Lower lobe of right lung (tissue), 2 donors: ENCODE data around the gene ADAMTS17. TPM values are rescaled to one million over a fixed set of nuclear protein-coding genes. Genes with fewer than 3 reads are reported as not detected.
A peak's percentile ranks its signal among the peaks of the same experiment; 100 is the strongest.

Experiments used
- ATAC-seq, 2 donors: fragments of 200-7000 bp; cut with Tn5 transposase; one replicate each; pipeline ENCODE4 v1.9.1; 2020 to 2022; ENCODE audit warnings: mild to moderate bottlenecking in 2 of 2, moderate library complexity in 2 of 2
- DNase-seq: peaks from one replicate; pipeline ENCODE4 v3.0.0-alpha.2; 2020
- H3K27ac ChIP-seq: fragments of 200-600 bp; one replicate; pipeline ENCODE4 v1.8.0; 2022
- H3K27me3 ChIP-seq: fragments of 200-600 bp; one replicate; pipeline ENCODE4 v1.8.0; 2022; ENCODE audit warnings: low read depth
- H3K36me3 ChIP-seq: fragments of 200-600 bp; one replicate; pipeline ENCODE4 v1.8.0; 2022; ENCODE audit warnings: mild to moderate bottlenecking
- H3K4me1 ChIP-seq: fragments of 200-600 bp; one replicate; pipeline ENCODE4 v1.8.0; 2022
- H3K4me3 ChIP-seq: fragments of 200-600 bp; one replicate; pipeline ENCODE4 v1.8.0; 2022; ENCODE audit warnings: mild to moderate bottlenecking
- H3K9me3 ChIP-seq: fragments of 200-600 bp; one replicate; pipeline ENCODE4 v1.8.0; 2022
- CTCF ChIP-seq: fragments of 200-600 bp; IDR thresholded peaks from one replicate; pipeline ENCODE4 v1.8.0; 2022; ENCODE audit warnings: antibody characterized with exemption, mild to moderate bottlenecking
- intact Hi-C: fragments of 100-400 bp; cut with DNase I; formaldehyde crosslinking; loops from one replicate; pipeline ENCODE4 v1.11.0; 2022
- total RNA-seq: library from RNA; stranded (reverse); fragmentation: NEBNext Ultra II Directional; extraction: Animal tissue kit (Norgen Biotek cat#: 25700); gene quantifications from one replicate; pipeline ENCODE4 v1.2.1, GENCODE V29; 2021
- donor health status: DM: no; HTN: yes; CAD: no; lungs with severe emphysema.

ADAMTS17 gene
- total RNA-seq, 1 donor from 2014 or later = 3.0 TPM

- no peak for DNase-seq
These were observed 31.5 kb upstream of the ADAMTS17 start for GRCh38 chr15:100373120-100373896.

GRCh38 chr15:100372739-100373119 lies 31.0 kb upstream of the ADAMTS17 start:
- ATAC-seq (peak; percentile 45 to 64), DNase-seq (no peak)
- Histone ChIP-seq H3K9me3 (peaks cover 6% of the 10 kb centered on the region), H3K4me1 (no peaks in the 10 kb centered on the region), H3K4me3 (peak overlapping the region; percentile 47), H3K27me3 (peaks cover 12% of the 10 kb centered on the region), H3K36me3 (no peaks in the 10 kb centered on the region), H3K27ac (no peak overlapping the region)
- no peak for TF ChIP-seq CTCF
- intact Hi-C loops = no loop called here

More at GRCh38 chr15:100373120-100373896, 31.5 kb upstream of the ADAMTS17 start:
- Histone ChIP-seq H3K4me1 (no peaks in the 10 kb centered on the region), H3K4me3 (peak overlapping the region; percentile 47), H3K36me3 (no peaks in the 10 kb centered on the region), H3K27ac (no peak overlapping the region), H3K27me3 (peaks cover 12% of the 10 kb centered on the region), H3K9me3 (peaks cover 6% of the 10 kb centered on the region)
- peak; percentile 47 to 61 for ATAC-seq
- no peak for TF ChIP-seq CTCF
- intact Hi-C loops = no loop called here

GRCh38 chr15:100355342-100355741 lies 13.6 kb upstream of the ADAMTS17 start:
- TF ChIP-seq CTCF = no peak
- no peaks in the 10 kb centered on the region for H3K36me3 ChIP-seq
- H3K4me1 ChIP-seq = peaks cover 10% of the 10 kb centered on the region
- intact Hi-C loops = no loop called here
- DNase-seq (no peak), ATAC-seq (no peak)
- H3K27me3 ChIP-seq = no peaks in the 10 kb centered on the region
- H3K9me3 ChIP-seq = no peaks in the 10 kb centered on the region
- no peak overlapping the region for H3K27ac ChIP-seq
- no peak overlapping the region for H3K4me3 ChIP-seq

GRCh38 chr15:100353449-100353848 lies 11.7 kb upstream of the ADAMTS17 start:
- Histone ChIP-seq H3K27ac (no peak overlapping the region), H3K4me1 (peaks cover 18% of the 10 kb centered on the region), H3K36me3 (no peaks in the 10 kb centered on the region), H3K9me3 (no peaks in the 10 kb centered on the region), H3K27me3 (no peaks in the 10 kb centered on the region), H3K4me3 (no peak overlapping the region)
- intact Hi-C loops = no loop called here
- ATAC-seq (no peak), DNase-seq (no peak)
- no peak for TF ChIP-seq CTCF

GRCh38 chr15:100350434-100351226 lies 8.9 kb upstream of the ADAMTS17 start:
- Histone ChIP-seq H3K36me3 (no peaks in the 10 kb centered on the region), H3K9me3 (no peaks in the 10 kb centered on the region), H3K4me1 (peaks cover 18% of the 10 kb centered on the region), H3K4me3 (peak overlapping the region; percentile 74), H3K27ac (peak overlapping the region; percentile 96), H3K27me3 (no peaks in the 10 kb centered on the region)
- ATAC-seq (peak; percentile 89 to 93), DNase-seq (no peak)
- intact Hi-C loops = no loop called here
- TF ChIP-seq CTCF = no peak
